Naive thymus-derived CD8-positive, alpha-beta T cell (primary cell): ENCODE data around the gene CACNG8. TPM values are rescaled to one million over a fixed set of nuclear protein-coding genes. Genes with fewer than 3 reads are reported as not detected.

Experiments used
- ATAC-seq, 2 donors: fragments of 150-1000 bp; cut with Tn5 transposase in 1 of 2; sonication (Bioruptor Pico), chemical (Tn5 transposase) in 1 of 2; 1 replicate in 1 of 2; 2 replicates in 1 of 2; pipeline ENCODE4 v1.10.0; 2021; ENCODE audit warnings: mild to moderate bottlenecking in 2 of 2, moderate library complexity in 2 of 2
- POLR2A ChIA-PET: fragments of 350-600 bp; sonication (Branson Sonifier 250); formaldehyde crosslinking; loops from one replicate; lab custom pipeline; 2021; ENCODE audit warnings: antibody characterized with exemption; lab: Charles Lee
- DNase-seq, 10 donors: peaks; one replicate each; pipeline versions ENCODE4 v3.0.0 to v3.0.0-alpha.2; 2020 to 2022
- H3K27ac Mint-ChIP-seq, 10 donors: one replicate each; pipeline ENCODE4 v1.8.0; 2020 to 2022; ENCODE audit warnings: mild to moderate bottlenecking in 10 of 10, mixed read lengths in 10 of 10, moderate library complexity in 4 of 10, inconsistent platforms in 1 of 10
- H3K27me3 Mint-ChIP-seq, 5 donors: one replicate each; pipeline ENCODE4 v1.8.0; 2021 to 2022; ENCODE audit warnings: mixed read lengths in 5 of 5
- H3K36me3 Mint-ChIP-seq, 3 donors: one replicate each; pipeline ENCODE4 v1.8.0; 2020 to 2022; ENCODE audit warnings: mixed read lengths in 3 of 3, mild to moderate bottlenecking in 2 of 3, inconsistent platforms in 1 of 3
- H3K4me1 Mint-ChIP-seq, 4 donors: one replicate each; pipeline ENCODE4 v1.8.0; 2021 to 2022; ENCODE audit warnings: mixed read lengths in 4 of 4
- H3K4me3 Mint-ChIP-seq, 10 donors: one replicate each; pipeline ENCODE4 v1.8.0; 2020 to 2022; ENCODE audit warnings: mild to moderate bottlenecking in 10 of 10, mixed read lengths in 10 of 10, moderate library complexity in 6 of 10, inconsistent platforms in 1 of 10
- H3K9me3 Mint-ChIP-seq, 9 donors: one replicate each; pipeline ENCODE4 v1.8.0; 2020 to 2022; ENCODE audit warnings: mixed read lengths in 9 of 9, mild to moderate bottlenecking in 3 of 9, inconsistent platforms in 1 of 9, moderate library complexity in 1 of 9
- polyA plus RNA-seq, 3 donors: library from polyadenylated mRNA; unstranded; fragments of 300-500 nt; fragmentation: Illumina TruSeq; gene quantifications; one replicate each; pipeline ENCODE4 v1.2.3, GENCODE V29; 2021
- total RNA-seq, 8 experiments: library from RNA in 2 of 8; stranded (reverse) in 2 of 8; gene quantifications; one replicate each; pipeline ENCODE4 v1.2.3 and lab custom pipeline; 2021 to 2026

Gene CACNG8
- total and polyA plus RNA-seq, 5 experiments from 2014 or later = not detected

- DNase-seq = no peak
- no peak overlapping the region for H3K4me3 Mint-ChIP-seq
- peak overlapping the region in 1 of 10 donors; percentile 26 for H3K27ac Mint-ChIP-seq
- POLR2A ChIA-PET = interaction anchor here (0.6 kb wide), 1 partner anchor 94 kb away, joined by 5 read pairs; no protein-coding TSS in a partner anchor
- no peak for ATAC-seq
- peaks cover 0 to 4% (median 0%) of the 10 kb centered on the region in 3 donors for H3K36me3 Mint-ChIP-seq
- peaks cover 34 to 74% (median 50%) of the 10 kb centered on the region in 5 donors for H3K27me3 Mint-ChIP-seq
- H3K9me3 Mint-ChIP-seq = peaks cover 0 to 4% (median 0%) of the 10 kb centered on the region in 9 donors
- peaks cover 0 to 23% (median 9%) of the 10 kb centered on the region in 4 donors for H3K4me1 Mint-ChIP-seq
These were observed 4.2 kb downstream of the CACNG8 start for GRCh38 chr19:53966931-53967330.

- Mint-ChIP-seq H3K4me1 (peaks cover 0 to 10% (median 5%) of the 10 kb centered on the region in 4 donors), H3K4me3 (no peak overlapping the region), H3K27me3 (peaks cover 34 to 77% (median 46%) of the 10 kb centered on the region in 5 donors), H3K36me3 (peaks cover 0 to 2% (median 0%) of the 10 kb centered on the region in 3 donors), H3K27ac (no peak overlapping the region), H3K9me3 (peaks cover 0 to 4% (median 0%) of the 10 kb centered on the region in 9 donors)
- POLR2A ChIA-PET = no interaction called here
- DNase-seq (no peak), ATAC-seq (no peak)
These were observed 6.6 kb downstream of the CACNG8 start for GRCh38 chr19:53969366-53969765.

GRCh38 chr19:53971673-53972072 lies 8.9 kb downstream of the CACNG8 start:
- no peak for DNase-seq
- H3K9me3 Mint-ChIP-seq = no peaks in the 10 kb centered on the region
- POLR2A ChIA-PET = interaction anchor here (0.7 kb wide), 1 partner anchor 46 kb away, joined by 7 read pairs; no protein-coding TSS in a partner anchor
- peaks cover 25 to 72% (median 35%) of the 10 kb centered on the region in 5 donors for H3K27me3 Mint-ChIP-seq
- H3K4me1 Mint-ChIP-seq = no peaks in the 10 kb centered on the region
- peaks cover 0 to 1% (median 0%) of the 10 kb centered on the region in 3 donors for H3K36me3 Mint-ChIP-seq
- peak overlapping the region in 2 of 10 donors; percentile 12 to 20 for H3K27ac Mint-ChIP-seq
- no peak for ATAC-seq
- no peak overlapping the region for H3K4me3 Mint-ChIP-seq

GRCh38 chr19:53977429-53977990 lies 14.8 kb downstream of the CACNG8 start:
- DNase-seq (peak; percentile 44 to 80 (median 58)), ATAC-seq (peak; percentile 72 to 80)
- Mint-ChIP-seq H3K27me3 (peaks cover 36 to 81% (median 57%) of the 10 kb centered on the region in 5 donors), H3K9me3 (peaks cover 0 to 16% (median 8%) of the 10 kb centered on the region in 9 donors), H3K4me1 (peaks cover 23 to 40% (median 31%) of the 10 kb centered on the region in 4 donors), H3K36me3 (peaks cover 1 to 19% (median 17%) of the 10 kb centered on the region in 3 donors), H3K4me3 (peak overlapping the region; percentile 49 to 90 (median 87)), H3K27ac (peak overlapping the region in 3 of 10 donors; percentile 20 to 69 (median 36))
- POLR2A ChIA-PET = no interaction called here

- Mint-ChIP-seq H3K9me3 (peaks cover 0 to 16% (median 9%) of the 10 kb centered on the region in 9 donors), H3K27me3 (peaks cover 33 to 75% (median 51%) of the 10 kb centered on the region in 5 donors), H3K4me3 (peak overlapping the region; percentile 49 to 90 (median 87)), H3K27ac (no peak overlapping the region), H3K4me1 (peaks cover 23 to 40% (median 31%) of the 10 kb centered on the region in 4 donors), H3K36me3 (peaks cover 1 to 19% (median 17%) of the 10 kb centered on the region in 3 donors)
- ATAC-seq (peak; percentile 10 to 55), DNase-seq (peak in 4 of 10 donors; percentile 26 to 47 (median 42))
- POLR2A ChIA-PET = no interaction called here
These were observed 15.4 kb downstream of the CACNG8 start for GRCh38 chr19:53977991-53978731.

DNA sequence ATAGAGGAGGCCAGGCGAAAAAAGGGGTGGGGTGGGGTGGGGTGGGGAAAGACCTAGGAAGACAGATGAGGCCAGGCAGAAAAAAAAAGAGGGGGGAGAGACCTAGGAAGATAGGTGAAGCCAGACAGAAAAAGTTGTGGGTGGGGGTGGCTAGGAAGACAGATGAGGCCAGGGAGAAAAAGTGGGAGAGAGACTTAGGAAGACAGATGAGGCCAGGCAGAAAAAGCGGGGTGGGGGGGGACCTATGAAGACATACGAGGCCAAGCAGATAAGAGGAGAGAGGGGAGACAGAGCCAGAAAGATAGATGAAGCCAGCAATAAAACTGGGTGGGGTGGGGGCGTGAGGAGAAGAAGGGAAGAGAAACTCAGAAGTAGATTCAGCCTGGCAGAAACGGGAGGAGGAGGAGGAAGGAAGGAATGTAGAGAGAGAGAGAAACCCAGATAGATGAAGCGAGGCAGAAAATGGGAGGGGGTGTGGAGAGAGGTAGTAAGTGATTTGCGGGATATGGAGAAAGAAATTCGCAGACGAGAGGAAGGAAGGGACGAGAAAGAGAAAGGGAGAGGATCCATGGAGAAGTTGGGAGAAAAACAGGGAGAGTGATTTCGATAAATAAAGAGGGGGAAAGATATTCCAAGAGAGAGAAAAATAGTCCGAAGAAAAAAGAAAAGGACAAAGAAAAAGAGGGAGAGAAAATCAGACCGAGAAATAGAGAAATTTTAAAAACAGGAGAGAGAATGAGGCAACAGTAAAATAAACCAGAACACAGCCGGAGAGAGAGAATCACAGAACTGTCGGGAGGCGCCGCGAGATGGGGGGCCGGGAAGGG lies 16.5 kb downstream of the CACNG8 start:
- ATAC-seq = no peak
- H3K36me3 Mint-ChIP-seq = peaks cover 1 to 19% (median 17%) of the 10 kb centered on the region in 3 donors
- POLR2A ChIA-PET = no interaction called here
- peaks cover 0 to 16% (median 10%) of the 10 kb centered on the region in 9 donors for H3K9me3 Mint-ChIP-seq
- H3K4me3 Mint-ChIP-seq = peak overlapping the region in 8 of 10 donors; percentile 49 to 82 (median 64)
- H3K27ac Mint-ChIP-seq = peak overlapping the region in 3 of 10 donors; percentile 21 to 67 (median 55)
- DNase-seq = no peak
- H3K27me3 Mint-ChIP-seq = peaks cover 31 to 66% (median 51%) of the 10 kb centered on the region in 5 donors
- peaks cover 23 to 40% (median 31%) of the 10 kb centered on the region in 4 donors for H3K4me1 Mint-ChIP-seq

DNA sequence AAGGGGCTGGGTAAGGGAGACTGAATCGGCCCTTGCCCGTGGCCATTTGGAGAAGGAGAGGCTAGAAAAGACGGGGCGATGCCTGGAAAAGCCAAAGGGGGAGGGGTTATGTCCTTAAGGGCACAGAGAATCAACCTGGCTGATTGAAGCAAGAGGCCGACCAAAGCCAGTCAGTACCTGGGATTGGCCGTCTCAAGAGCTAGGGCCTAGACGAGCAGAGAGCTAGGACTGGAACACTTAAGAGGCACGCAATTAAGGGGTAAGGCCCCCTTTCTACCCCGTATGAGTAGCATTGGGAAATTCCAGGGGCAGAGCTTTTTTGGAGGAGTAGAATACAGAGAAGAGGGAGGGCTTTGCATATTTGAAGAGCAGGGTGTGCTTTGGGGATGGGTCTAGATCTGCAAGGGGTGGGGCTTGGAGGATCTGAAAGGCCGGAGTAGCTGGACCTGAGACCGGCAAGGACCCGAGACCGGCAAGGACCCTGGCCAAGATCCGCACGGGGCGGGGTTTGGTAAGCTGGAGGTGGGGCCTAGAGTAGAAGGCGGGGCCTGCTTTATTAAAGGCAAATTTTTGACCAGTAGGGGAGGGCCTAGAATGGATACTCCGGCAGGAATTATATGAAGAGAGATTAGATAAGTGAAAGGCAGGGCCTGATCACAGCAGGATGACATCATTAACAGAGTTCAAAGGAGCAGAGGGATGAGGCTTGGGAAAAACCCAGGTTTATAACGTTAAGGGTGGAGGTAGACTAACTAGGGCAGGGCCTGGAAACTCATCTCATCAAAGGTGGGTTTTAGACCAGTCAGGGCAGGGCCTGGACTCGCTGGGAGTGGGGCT lies 18.0 kb downstream of the CACNG8 start:
- Mint-ChIP-seq H3K36me3 (peaks cover 0 to 19% (median 17%) of the 10 kb centered on the region in 3 donors), H3K27me3 (peaks cover 27 to 59% (median 48%) of the 10 kb centered on the region in 5 donors)
- no peak for ATAC-seq

DNA sequence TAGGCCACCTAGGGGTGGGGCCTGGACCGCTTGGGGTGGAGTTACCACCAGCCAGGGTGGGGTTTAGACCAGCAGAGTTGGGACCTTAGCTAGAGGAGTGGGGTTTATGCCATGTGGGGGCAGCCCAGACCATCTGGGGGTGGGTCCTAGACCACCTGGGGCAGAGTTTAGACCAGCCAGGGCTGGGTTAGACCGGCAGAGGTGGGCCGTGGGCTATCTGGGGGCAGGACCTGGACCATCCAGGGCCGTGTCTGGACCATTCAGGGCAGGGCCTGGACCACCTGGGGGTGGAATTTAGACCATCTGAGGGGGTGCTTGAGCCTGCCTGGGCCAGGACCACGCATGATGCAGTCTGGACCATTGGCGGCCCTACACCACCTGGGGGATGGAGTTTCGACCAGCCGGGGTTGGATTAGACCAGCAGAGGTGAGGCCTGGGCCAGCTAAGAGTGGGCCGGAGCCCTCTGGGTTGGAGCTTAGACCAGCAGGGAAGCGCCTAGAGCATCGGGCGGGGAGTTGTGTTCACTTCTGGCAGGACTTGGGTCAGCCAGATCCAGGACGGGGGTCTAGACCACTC lies 18.7 kb downstream of the CACNG8 start:
- POLR2A ChIA-PET = no interaction called here
- peaks cover 0 to 16% (median 10%) of the 10 kb centered on the region in 9 donors for H3K9me3 Mint-ChIP-seq
- ATAC-seq (no peak), DNase-seq (no peak)
- H3K4me1 Mint-ChIP-seq = peaks cover 23 to 40% (median 31%) of the 10 kb centered on the region in 4 donors
- peaks cover 23 to 52% (median 42%) of the 10 kb centered on the region in 5 donors for H3K27me3 Mint-ChIP-seq
- H3K36me3 Mint-ChIP-seq = peaks cover 0 to 19% (median 17%) of the 10 kb centered on the region in 3 donors
- no peak overlapping the region for H3K27ac Mint-ChIP-seq
- H3K4me3 Mint-ChIP-seq = peak overlapping the region; percentile 6 to 82 (median 64)

More for the DNA sequence above, 18.0 kb downstream of the CACNG8 start:
- no peak for DNase-seq
- Mint-ChIP-seq H3K27ac (peak overlapping the region in 2 of 10 donors; percentile 37 to 67), H3K4me1 (peaks cover 23 to 40% (median 31%) of the 10 kb centered on the region in 4 donors), H3K4me3 (peak overlapping the region; percentile 44 to 82 (median 68)), H3K9me3 (peaks cover 0 to 16% (median 10%) of the 10 kb centered on the region in 9 donors)
- POLR2A ChIA-PET = no interaction called here

- H3K4me3 Mint-ChIP-seq = peak overlapping the region in 1 of 10 donors; percentile 49
- H3K27me3 Mint-ChIP-seq = peaks cover 23 to 46% (median 37%) of the 10 kb centered on the region in 5 donors
- no peak overlapping the region for H3K27ac Mint-ChIP-seq
- POLR2A ChIA-PET = no interaction called here
- ATAC-seq (no peak), DNase-seq (no peak)
- peaks cover 23 to 40% (median 31%) of the 10 kb centered on the region in 4 donors for H3K4me1 Mint-ChIP-seq
- peaks cover 0 to 16% (median 10%) of the 10 kb centered on the region in 9 donors for H3K9me3 Mint-ChIP-seq
- peaks cover 0 to 19% (median 17%) of the 10 kb centered on the region in 3 donors for H3K36me3 Mint-ChIP-seq
These were observed 19.3 kb downstream of the CACNG8 start for GRCh38 chr19:53982001-53982451.

DNA sequence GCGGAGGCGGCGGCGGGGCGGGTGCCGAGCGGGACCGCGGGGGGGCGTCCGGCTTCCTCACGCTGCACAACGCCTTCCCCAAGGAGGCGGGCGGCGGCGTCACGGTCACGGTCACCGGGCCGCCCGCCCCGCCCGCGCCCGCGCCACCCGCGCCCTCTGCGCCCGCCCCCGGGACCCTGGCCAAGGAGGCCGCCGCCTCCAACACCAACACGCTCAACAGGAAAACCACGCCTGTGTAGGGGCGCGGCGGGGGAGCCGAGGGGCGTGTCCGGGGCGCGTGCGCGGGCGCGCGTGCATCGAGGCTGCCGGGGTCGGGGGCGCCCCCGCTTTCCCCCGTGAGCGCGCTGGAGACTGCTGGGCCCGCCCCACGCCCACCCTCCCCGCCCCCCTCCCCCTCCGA lies 19.9 kb downstream of the CACNG8 start:
- peaks cover 19 to 41% (median 33%) of the 10 kb centered on the region in 5 donors for H3K27me3 Mint-ChIP-seq
- POLR2A ChIA-PET = no interaction called here
- peak; percentile 38 to 42 for ATAC-seq
- no peak overlapping the region for H3K27ac Mint-ChIP-seq
- no peak overlapping the region for H3K4me3 Mint-ChIP-seq
- peak in 4 of 10 donors; percentile 8 to 42 (median 17) for DNase-seq
- H3K36me3 Mint-ChIP-seq = peaks cover 0 to 19% (median 17%) of the 10 kb centered on the region in 3 donors
- H3K4me1 Mint-ChIP-seq = peaks cover 20 to 35% (median 28%) of the 10 kb centered on the region in 4 donors
- peaks cover 0 to 16% (median 10%) of the 10 kb centered on the region in 9 donors for H3K9me3 Mint-ChIP-seq
